ENCODE data around the gene ATPAF1.
"Not testable (repeated sequence)": the region's sequence is repeated elsewhere in the genome, so short reads cannot be mapped to it uniquely, and the experiment has no call there.

DNA sequence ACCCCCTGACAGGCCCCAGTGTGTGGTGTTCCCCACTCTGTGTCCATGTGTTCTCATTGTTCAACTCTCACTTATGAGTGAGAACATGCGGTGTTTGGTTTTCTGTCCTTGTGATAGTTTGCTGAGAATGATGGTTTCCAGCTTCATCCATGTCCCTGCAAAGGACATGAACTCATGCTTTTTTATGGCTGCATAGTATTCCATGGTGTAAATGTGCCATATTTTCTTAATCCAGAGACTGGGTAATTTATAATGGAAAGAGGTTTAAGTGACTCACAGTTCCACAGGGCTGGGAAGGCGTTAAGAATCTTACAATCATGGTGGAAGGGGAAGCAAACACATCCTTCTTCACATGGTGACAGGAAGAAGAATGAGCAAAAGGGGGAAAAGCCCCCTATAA, 13.5 kb downstream of the ATPAF1 start:
- not testable (repeated sequence) for TF ChIP-seq EZH2 (IDR thresholded peaks at IDR 0.05; ENCODE audit: insufficient read depth, low read length)
- TF ChIP-seq, protein P1, sequence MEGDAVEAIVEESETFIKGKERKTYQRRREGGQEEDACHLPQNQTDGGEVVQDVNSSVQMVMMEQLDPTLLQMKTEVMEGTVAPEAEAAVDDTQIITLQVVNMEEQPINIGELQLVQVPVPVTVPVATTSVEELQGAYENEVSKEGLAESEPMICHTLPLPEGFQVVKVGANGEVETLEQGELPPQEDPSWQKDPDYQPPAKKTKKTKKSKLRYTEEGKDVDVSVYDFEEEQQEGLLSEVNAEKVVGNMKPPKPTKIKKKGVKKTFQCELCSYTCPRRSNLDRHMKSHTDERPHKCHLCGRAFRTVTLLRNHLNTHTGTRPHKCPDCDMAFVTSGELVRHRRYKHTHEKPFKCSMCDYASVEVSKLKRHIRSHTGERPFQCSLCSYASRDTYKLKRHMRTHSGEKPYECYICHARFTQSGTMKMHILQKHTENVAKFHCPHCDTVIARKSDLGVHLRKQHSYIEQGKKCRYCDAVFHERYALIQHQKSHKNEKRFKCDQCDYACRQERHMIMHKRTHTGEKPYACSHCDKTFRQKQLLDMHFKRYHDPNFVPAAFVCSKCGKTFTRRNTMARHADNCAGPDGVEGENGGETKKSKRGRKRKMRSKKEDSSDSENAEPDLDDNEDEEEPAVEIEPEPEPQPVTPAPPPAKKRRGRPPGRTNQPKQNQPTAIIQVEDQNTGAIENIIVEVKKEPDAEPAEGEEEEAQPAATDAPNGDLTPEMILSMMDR (IDR thresholded peaks at IDR 0.05; ENCODE audit: insufficient read depth, low read depth, low read length): not testable (repeated sequence)
